ENCODE data around the gene GARIN5A. TPM values are rescaled to one million over a fixed set of nuclear protein-coding genes. Genes with fewer than 3 reads are reported as not detected.

Gene GARIN5A
- total and polyA plus RNA-seq, 9 of the 15 experiments (the other 6 are each of a cell fraction or from before 2014, with no cell fraction given): 0.10 to 0.82 (median 0.23) TPM; not detected in 2

- intact Hi-C loops (cut with micrococcal nuclease) (no loop called here), in situ Hi-C loops (cut with MboI) (no loop called here)
- no peaks in the 10 kb centered on the region for H3K9me1 ChIP-seq (ENCODE audit: control insufficient read depth, insufficient read depth, low read length)
- DNase-seq (ENCODE audit: extremely low read depth in 1 of 4, low spot score in 3 of 4): peak; percentile 73 to 86 (median 80)
- H3K4me1 ChIP-seq (replicated peaks in 1 of 2; ENCODE audit: control insufficient read depth in 2 of 2, insufficient read depth in 2 of 2, low read length in 2 of 2): peaks cover 5 to 56% of the 10 kb centered on the region in 2 experiments; a peak in 4 of 5 replicates
- no peak overlapping the region for H3K4me3 ChIP-seq
- no peaks in the 10 kb centered on the region for H3K9me3 ChIP-seq (replicated peaks; ENCODE audit: control insufficient read depth, insufficient read depth, low read depth, low read length)
- no peak overlapping the region for H3K27ac ChIP-seq (ENCODE audit: extremely low read depth, low read depth, low read length)
- peaks cover 25% of the 10 kb centered on the region for H3K79me2 ChIP-seq (ENCODE audit: control insufficient read depth, insufficient read depth, low read length)
- no TSS peak for BruUV-seq (replicated peaks)
- ChIA-PET POLR2A (interaction anchor here (0.6 to 0.9 kb wide), 5 partner anchors 10 to 103 kb away, joined by 3 to 5 read pairs (median 4); partner anchors contain the start of gene NR1H2), CTCF (ENCODE audit: low intra/inter-chr PET ratio) (interaction anchor here (0.6 to 1.5 kb wide), 6 partner anchors 15 to 314 kb away, joined by 3 to 9 read pairs (median 4); no protein-coding TSS in a partner anchor)
- no peak overlapping the region for H2AFZ ChIP-seq (ENCODE audit: low read depth, low read length)
- H4K20me1 ChIP-seq (replicated peaks; ENCODE audit: control insufficient read depth, insufficient read depth, low read length): peaks cover 7% of the 10 kb centered on the region; the same call in 1 of the 2 replicates
- H3K36me3 ChIP-seq (ENCODE audit: control insufficient read depth, insufficient read depth, low read length): peaks cover 53% of the 10 kb centered on the region; the same call in 2 of the 3 replicates
- H3K4me2 ChIP-seq (ENCODE audit: insufficient read depth, low read length): no peak overlapping the region
- H3K27me3 ChIP-seq (ENCODE audit: control insufficient read depth in 2 of 2, insufficient read depth in 2 of 2, low read length in 2 of 2): no peaks in the 10 kb centered on the region; a peak in 1 of 5 replicates
- peak; percentile 96 for FAIRE-seq
- WGBS (ENCODE audit: insufficient coverage, low coverage, missing lambda C conversion rate): 46% methylated on average over 10 of the region's 19 CpGs
- H3K9ac ChIP-seq (ENCODE audit: insufficient read depth in 1 of 2, low read depth in 2 of 2, low read length in 2 of 2): peak overlapping the region in 1 of 2 experiments; percentile 43; a peak in 1 of 4 replicates
- peak; percentile 84 for ATAC-seq
- TF ChIP-seq ZBTB17 (CRISPR knock-in tag; IDR thresholded peaks at IDR 0.05) (no peak), MED1 (CRISPR knock-in tag; IDR thresholded peaks at IDR 0.05; ENCODE audit: borderline replicate concordance) (0 out of 2 replicates have a peak, but pooled peaks have one; percentile 62), HINFP (tag; conservative IDR thresholded peaks at IDR 0.05; ENCODE audit: low read depth) (no peak), ZNF445 (CRISPR knock-in tag; IDR thresholded peaks at IDR 0.05; ENCODE audit: low read depth) (no peak), CAMTA2 (CRISPR knock-in tag; conservative IDR thresholded peaks at IDR 0.05) (no peak), XRCC5 (IDR thresholded peaks at IDR 0.05; ENCODE audit: low read depth, low read length) (peak; percentile 92), TBP (optimal IDR thresholded peaks at IDR 0.05; ENCODE audit: low read depth, low read length) (no peak), DPF2 (IDR thresholded peaks at IDR 0.05) (no peak), ZNF384 (IDR thresholded peaks at IDR 0.05; ENCODE audit: low read depth, low read length) (no peak), ZNF449 (CRISPR knock-in tag; IDR thresholded peaks at IDR 0.05) (no peak), NR2C2 (CRISPR knock-in tag; IDR thresholded peaks at IDR 0.05) (no peak), NR2C2 (tag; IDR thresholded peaks at IDR 0.05) (no peak), TFAP4 (CRISPR knock-in tag; IDR thresholded peaks at IDR 0.05; ENCODE audit: borderline replicate concordance) (peak; percentile 88), PRMT5 (CRISPR knock-in tag; IDR thresholded peaks at IDR 0.05) (no peak), POU5F1 (IDR thresholded peaks at IDR 0.05; ENCODE audit: borderline replicate concordance, low read depth, low read length, partially characterized antibody) (no peak), MYNN (IDR thresholded peaks at IDR 0.05) (no peak), MYNN (CRISPR knock-in tag; IDR thresholded peaks at IDR 0.05) (no peak)
Observed at GRCh38 chr19:50478901-50479715, 2.5 kb upstream of the GARIN5A start.
